Measurements from ENCODE around the gene MIER2.
"Not testable (repeated sequence)": the region's sequence is repeated elsewhere in the genome, so short reads cannot be mapped to it uniquely, and the experiment has no call there.

MIER2 gene

GRCh38 chr19:355536-355935, 10.9 kb upstream of the MIER2 start:
- DNase-seq, result not testable (repeated sequence)

GRCh38 chr19:355134-355533, 10.5 kb upstream of the MIER2 start:
- DNase-seq, result no peak

- DNase-seq, result no peak
Measured at GRCh38 chr19:351976-352625, 7.5 kb upstream of the MIER2 start.

- no peak for DNase-seq
Measured at GRCh38 chr19:347946-348861, 3.6 kb upstream of the MIER2 start.

- DNase-seq, result no peak
Measured at GRCh38 chr19:345320-345879, 804 bp upstream of the MIER2 start.

GRCh38 chr19:343941-344624, 513 bp downstream of the MIER2 start:
- DNase-seq, result peak; percentile 46

- DNase-seq, result no peak
Measured at GRCh38 chr19:343451-343931, 1.1 kb downstream of the MIER2 start.

- no peak for DNase-seq
Measured at GRCh38 chr19:342801-343421, 1.7 kb downstream of the MIER2 start.

- no peak for DNase-seq
Measured at GRCh38 chr19:342128-342455, 2.5 kb downstream of the MIER2 start.

- DNase-seq, result no peak
Measured at GRCh38 chr19:341386-342127, 3.0 kb downstream of the MIER2 start.

GRCh38 chr19:340620-341385, 3.8 kb downstream of the MIER2 start:
- DNase-seq, result no peak

- no peak for DNase-seq
Measured at GRCh38 chr19:339262-339887, 5.2 kb downstream of the MIER2 start.

- no peak for DNase-seq
Measured at GRCh38 chr19:338421-338820, 6.2 kb downstream of the MIER2 start.

GRCh38 chr19:336067-336614, 8.5 kb downstream of the MIER2 start:
- no peak for DNase-seq

- DNase-seq, result no peak
Measured at GRCh38 chr19:335486-336066, 9.0 kb downstream of the MIER2 start.

- no peak for DNase-seq
Measured at GRCh38 chr19:335072-335471, 9.5 kb downstream of the MIER2 start.

GRCh38 chr19:334296-335071, 10.1 kb downstream of the MIER2 start:
- DNase-seq, result no peak

- DNase-seq, result no peak
Measured at GRCh38 chr19:330503-330902, 14.1 kb downstream of the MIER2 start.

- no peak for DNase-seq
Measured at GRCh38 chr19:329876-330275, 14.7 kb downstream of the MIER2 start.
